ENCODE measurements around the gene DBF4B.

DNA sequence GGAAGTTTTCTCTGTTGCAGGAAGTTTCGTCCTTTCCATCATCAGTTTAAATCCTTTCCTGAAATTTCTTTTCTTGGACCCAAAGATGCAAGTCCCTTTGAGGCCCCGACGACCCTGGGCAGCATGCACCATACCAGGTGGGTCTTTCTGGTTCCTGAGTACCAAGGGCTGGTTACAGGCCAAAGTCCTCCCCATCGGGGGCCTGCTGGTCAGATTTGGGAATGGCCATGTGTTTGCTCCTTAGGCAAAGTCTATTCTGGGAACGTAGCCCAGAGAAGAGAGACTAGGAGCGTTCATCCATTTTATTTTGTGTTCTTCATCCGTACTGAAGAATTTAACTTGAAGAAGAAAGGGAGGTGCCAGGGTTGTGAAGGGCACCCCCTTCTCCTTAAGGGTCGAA is 32.9 kb downstream of the DBF4B start:
- TF ChIP-seq EZH2 (IDR thresholded peaks at IDR 0.05) = no peak
- TF ChIP-seq POLR2AphosphoS5 (IDR thresholded peaks at IDR 0.05; ENCODE audit: borderline replicate concordance, low read depth, low read length) = no peak
- TF ChIP-seq FOXP2 (optimal IDR thresholded peaks at IDR 0.05; ENCODE audit: control extremely low read depth, extremely low read length, insufficient read depth) = no peak
